Lower leg skin (tissue), 3 donors: Measurements from ENCODE around the gene RCBTB2.

Experiments used
- POLR2A ChIP-seq, 2 donors: fragments of 450-650 bp; IDR thresholded peaks; one replicate each; pipeline ENCODE4 v1.6.1; 2016 to 2017; ENCODE audit warnings: antibody characterized with exemption in 2 of 2, mild to moderate bottlenecking in 1 of 2, moderate library complexity in 1 of 2
- TF ChIP-seq, protein P1 (sequence below), 3 donors: fragments of 450-650 bp; IDR thresholded peaks; one replicate each; pipeline ENCODE4 v1.5.1; 2016; ENCODE audit warnings: antibody characterized with exemption in 3 of 3, mild to moderate bottlenecking in 3 of 3, moderate library complexity in 2 of 3

DNA sequence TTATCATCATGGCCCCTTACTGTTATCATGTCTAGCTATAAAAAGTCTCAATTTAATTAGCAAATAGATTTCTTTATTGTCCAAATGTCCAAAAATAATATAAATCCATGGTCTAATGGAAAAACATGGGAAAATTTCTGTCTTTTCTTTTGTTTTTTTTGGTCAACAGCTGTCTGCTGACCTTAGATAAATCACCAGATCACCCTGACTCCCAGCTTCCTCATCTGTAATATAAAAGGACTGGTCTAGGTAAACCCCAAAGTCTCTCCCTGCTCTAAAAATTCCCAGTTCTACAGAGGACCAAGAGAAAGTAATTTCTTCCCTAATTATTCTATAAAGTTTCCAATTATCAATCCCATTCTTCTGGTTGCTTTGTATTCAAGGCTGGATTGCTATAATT is 30.7 kb upstream of the RCBTB2 start:
- no peak for TF ChIP-seq POLR2A (IDR thresholded peaks at IDR 0.05)
- TF ChIP-seq, protein P1, sequence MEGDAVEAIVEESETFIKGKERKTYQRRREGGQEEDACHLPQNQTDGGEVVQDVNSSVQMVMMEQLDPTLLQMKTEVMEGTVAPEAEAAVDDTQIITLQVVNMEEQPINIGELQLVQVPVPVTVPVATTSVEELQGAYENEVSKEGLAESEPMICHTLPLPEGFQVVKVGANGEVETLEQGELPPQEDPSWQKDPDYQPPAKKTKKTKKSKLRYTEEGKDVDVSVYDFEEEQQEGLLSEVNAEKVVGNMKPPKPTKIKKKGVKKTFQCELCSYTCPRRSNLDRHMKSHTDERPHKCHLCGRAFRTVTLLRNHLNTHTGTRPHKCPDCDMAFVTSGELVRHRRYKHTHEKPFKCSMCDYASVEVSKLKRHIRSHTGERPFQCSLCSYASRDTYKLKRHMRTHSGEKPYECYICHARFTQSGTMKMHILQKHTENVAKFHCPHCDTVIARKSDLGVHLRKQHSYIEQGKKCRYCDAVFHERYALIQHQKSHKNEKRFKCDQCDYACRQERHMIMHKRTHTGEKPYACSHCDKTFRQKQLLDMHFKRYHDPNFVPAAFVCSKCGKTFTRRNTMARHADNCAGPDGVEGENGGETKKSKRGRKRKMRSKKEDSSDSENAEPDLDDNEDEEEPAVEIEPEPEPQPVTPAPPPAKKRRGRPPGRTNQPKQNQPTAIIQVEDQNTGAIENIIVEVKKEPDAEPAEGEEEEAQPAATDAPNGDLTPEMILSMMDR (IDR thresholded peaks at IDR 0.05): no peak
